Erythroblast (primary cell): ENCODE measurements around the gene FHAD1.

Experiments
- DNase-seq, 2 experiments: peaks; one replicate each; lab custom pipeline; 2025; lab: John Stamatoyannopoulos, UW
- GATA1 ChIP-seq: IDR thresholded peaks from 2 replicates; pipeline ENCODE4 v1.6.1; 2011; ENCODE audit warnings: low read depth, mild to moderate bottlenecking, control low read depth, low read length, moderate library complexity
- POLR2A ChIP-seq: IDR thresholded peaks from 2 replicates; pipeline ENCODE4 v1.6.1; 2011; ENCODE audit warnings: mild to moderate bottlenecking, low read length

Gene FHAD1

GRCh38 chr1:15224259-15224869 lies 22.7 kb upstream of the FHAD1 start:
- TF ChIP-seq GATA1 (no peak), POLR2A (no peak)
- no peak for DNase-seq

GRCh38 chr1:15224974-15225373 lies 22.0 kb upstream of the FHAD1 start:
- TF ChIP-seq POLR2A (no peak), GATA1 (no peak)
- DNase-seq = no peak

- DNase-seq = no peak
Measured at GRCh38 chr1:15225461-15225860, 21.6 kb upstream of the FHAD1 start.

GRCh38 chr1:15226388-15227255 lies 20.4 kb upstream of the FHAD1 start:
- TF ChIP-seq GATA1 (no peak), POLR2A (no peak)
- DNase-seq = no peak

More at GRCh38 chr1:15225461-15225860, 21.6 kb upstream of the FHAD1 start:
- TF ChIP-seq POLR2A (no peak), GATA1 (no peak)

- no peak for TF ChIP-seq GATA1
- TF ChIP-seq POLR2A = no peak
- DNase-seq = no peak
Measured at GRCh38 chr1:15229707-15230131, 17.3 kb upstream of the FHAD1 start.

GRCh38 chr1:15231714-15232201 lies 15.3 kb upstream of the FHAD1 start:
- no peak for DNase-seq

GRCh38 chr1:15233689-15234088 lies 13.3 kb upstream of the FHAD1 start:
- no peak for DNase-seq
- TF ChIP-seq POLR2A (no peak), GATA1 (no peak)

More at GRCh38 chr1:15231714-15232201, 15.3 kb upstream of the FHAD1 start:
- no peak for TF ChIP-seq GATA1
- no peak for TF ChIP-seq POLR2A

- no peak for DNase-seq
- TF ChIP-seq GATA1 = no peak
- TF ChIP-seq POLR2A = no peak
Measured at GRCh38 chr1:15236321-15236721, 10.7 kb upstream of the FHAD1 start.

- TF ChIP-seq POLR2A (no peak), GATA1 (no peak)
Measured at GRCh38 chr1:15236746-15237145, 10.3 kb upstream of the FHAD1 start.

GRCh38 chr1:15238789-15239188 lies 8.2 kb upstream of the FHAD1 start:
- DNase-seq = no peak
- TF ChIP-seq POLR2A (no peak), GATA1 (no peak)

More at GRCh38 chr1:15236746-15237145, 10.3 kb upstream of the FHAD1 start:
- DNase-seq = no peak

GRCh38 chr1:15242766-15243165 lies 4.3 kb upstream of the FHAD1 start:
- TF ChIP-seq POLR2A (no peak), GATA1 (no peak)
- DNase-seq = no peak

GRCh38 chr1:15243275-15244043 lies 3.6 kb upstream of the FHAD1 start:
- no peak for DNase-seq
- TF ChIP-seq GATA1 = no peak
- TF ChIP-seq POLR2A = no peak

- no peak for DNase-seq
- TF ChIP-seq POLR2A (no peak), GATA1 (no peak)
Measured at GRCh38 chr1:15244813-15245212, 2.2 kb upstream of the FHAD1 start.
